ENCODE results near the gene FA2H.

Gene FA2H

GRCh38 chr16:74718741-74719610 lies 55.6 kb downstream of the FA2H start:
- TF ChIP-seq CTCF (conservative IDR thresholded peaks at IDR 0.05): no peak
- no peak overlapping the region for H3K27ac ChIP-seq

- no peak overlapping the region for H3K27ac ChIP-seq
These were observed 56.5 kb downstream of the FA2H start for GRCh38 chr16:74718140-74718539.

GRCh38 chr16:74717367-74717766 lies 57.3 kb downstream of the FA2H start:
- TF ChIP-seq CTCF (conservative IDR thresholded peaks at IDR 0.05): no peak
- H3K27ac ChIP-seq: no peak overlapping the region

More at GRCh38 chr16:74718140-74718539, 56.5 kb downstream of the FA2H start:
- no peak for TF ChIP-seq CTCF (conservative IDR thresholded peaks at IDR 0.05)

DNA sequence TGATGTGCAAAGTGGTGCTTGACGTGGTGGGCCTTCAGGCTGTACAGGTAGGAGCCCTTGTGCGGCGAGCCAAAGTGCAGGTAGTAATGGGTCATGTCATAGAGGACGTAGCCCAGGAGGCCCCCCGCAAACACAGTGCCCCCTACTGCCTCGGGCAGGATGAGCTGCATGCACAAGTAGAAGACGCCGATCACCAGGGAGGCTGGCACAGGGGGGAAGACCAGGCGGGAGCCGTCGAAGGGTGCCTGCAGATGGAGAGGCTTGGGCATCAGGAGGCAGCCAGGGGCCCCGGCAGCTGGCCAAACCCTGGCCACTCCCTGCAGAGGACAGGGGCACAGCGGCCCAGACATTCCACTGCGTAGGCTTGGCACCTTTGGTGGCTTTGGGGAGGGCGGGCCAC lies 58.3 kb downstream of the FA2H start:
- no peak overlapping the region for H3K27ac ChIP-seq
- no peak for TF ChIP-seq CTCF (conservative IDR thresholded peaks at IDR 0.05)

DNA sequence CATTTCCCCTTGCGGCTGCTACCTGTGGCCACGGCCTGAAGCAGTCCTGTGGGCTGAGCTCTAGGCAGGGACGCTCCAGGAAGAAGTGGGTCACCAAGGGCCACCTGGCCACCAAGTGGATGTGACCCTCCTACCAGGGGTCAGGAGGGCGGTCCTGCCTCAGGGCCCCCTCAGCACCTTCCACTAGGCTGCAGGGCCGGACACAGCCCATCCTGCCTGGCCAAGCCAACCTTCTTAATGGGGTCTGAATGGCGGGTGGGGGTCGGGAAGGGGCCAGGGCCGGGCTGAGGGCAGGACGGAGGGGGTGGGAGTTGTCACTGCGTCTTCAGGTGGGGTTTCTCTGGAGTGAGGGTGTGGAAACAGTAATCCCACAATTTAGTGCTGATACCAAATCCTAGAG lies 60.7 kb downstream of the FA2H start:
- no peak overlapping the region for H3K27ac ChIP-seq
- TF ChIP-seq CTCF (conservative IDR thresholded peaks at IDR 0.05): no peak

DNA sequence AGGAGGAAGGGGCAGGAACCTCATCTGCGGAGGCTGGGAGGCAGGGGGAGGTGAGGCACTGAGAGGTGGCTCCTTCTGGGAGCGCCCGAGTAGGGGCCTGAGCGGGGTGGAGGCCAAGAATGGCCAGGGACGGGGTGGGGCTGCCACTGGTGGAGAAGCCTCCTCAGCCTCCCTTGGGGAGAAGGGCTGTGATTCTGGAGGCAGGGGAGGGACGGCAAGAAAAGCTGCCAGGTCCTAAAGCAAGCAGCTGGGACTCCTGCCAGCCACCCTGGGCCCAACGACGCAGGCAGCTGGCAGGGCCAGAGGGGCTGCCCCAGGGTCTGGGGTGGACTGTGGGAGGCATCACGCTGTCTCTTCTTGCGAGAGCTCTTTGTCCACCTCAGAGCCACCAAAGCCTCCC lies 61.3 kb downstream of the FA2H start:
- H3K27ac ChIP-seq: no peak overlapping the region
- TF ChIP-seq CTCF (conservative IDR thresholded peaks at IDR 0.05): no peak

GRCh38 chr16:74711938-74712337 lies 62.7 kb downstream of the FA2H start:
- no peak overlapping the region for H3K27ac ChIP-seq
- TF ChIP-seq CTCF (conservative IDR thresholded peaks at IDR 0.05): no peak

Measured in VCaP (cell line).